ENCODE results near the gene RASEF. TPM values are rescaled to one million over a fixed set of nuclear protein-coding genes. Genes with fewer than 3 reads are reported as not detected.

The RASEF gene
- total RNA-seq, 1 experiment from 2014 or later: 2.2 TPM

GRCh38 chr9:82957529-82958379, 105.2 kb downstream of the RASEF start:
- no peak overlapping the region for H3K4me3 Mint-ChIP-seq
- Histone ChIP-seq H4K8ac (replicated peaks; ENCODE audit: insufficient read length, low read depth, low read length) (no peak overlapping the region), H3K4me2 (ENCODE audit: insufficient read depth, insufficient read length, low read length) (no peak overlapping the region), H3K79me2 (ENCODE audit: insufficient read depth, low read length) (no peaks in the 10 kb centered on the region; the same call in 1 of the 2 replicates), H3T11ph (ENCODE audit: low read length) (no peak overlapping the region), H3K9me3 (ENCODE audit: control insufficient read depth, low read depth, low read length) (no peaks in the 10 kb centered on the region), H2BK120ac (ENCODE audit: low read depth, low read length, poor library complexity, severe bottlenecking) (no peak overlapping the region), H3K4ac (ENCODE audit: low read depth, low read length) (no peak overlapping the region), H2BK12ac (ENCODE audit: insufficient read length, low read depth, low read length) (no peak overlapping the region), H2AK5ac (ENCODE audit: insufficient read length, low read length) (no peak overlapping the region), H3K56ac (ENCODE audit: insufficient read length, low read depth, low read length) (no peak overlapping the region), H3K14ac (ENCODE audit: insufficient read depth, low read length) (no peak overlapping the region), H2BK15ac (ENCODE audit: low read depth, low read length) (no peak overlapping the region), H3K18ac (ENCODE audit: insufficient read length, low read depth, low read length) (no peak overlapping the region), H4K20me1 (ENCODE audit: control insufficient read depth, insufficient read depth, insufficient read length) (no peaks in the 10 kb centered on the region), H3K27ac (ENCODE audit: insufficient read length, low read depth, low read length) (no peak overlapping the region), H3K27me3 (ENCODE audit: insufficient read depth, low read length) (no peaks in the 10 kb centered on the region), H2AFZ (ENCODE audit: low read length) (no peak overlapping the region), H4K91ac (ENCODE audit: insufficient read length, low read depth, low read length) (no peak overlapping the region), H3K23ac (ENCODE audit: insufficient read length, low read depth, low read length) (no peak overlapping the region), H2BK5ac (ENCODE audit: insufficient read length, low read length) (no peak overlapping the region), H2BK20ac (ENCODE audit: low read depth, low read length, poor library complexity, severe bottlenecking) (no peak overlapping the region), H4K5ac (ENCODE audit: insufficient read length, low read depth, low read length) (no peak overlapping the region), H3K4me1 (ENCODE audit: insufficient read depth, low read length) (0 out of 2 replicates have a peak, but pooled peaks cover 3% of the 10 kb centered on the region), H3K9ac (ENCODE audit: extremely low read depth, insufficient read length, low read length) (no peak overlapping the region), H3K79me1 (ENCODE audit: insufficient read depth, low read depth, low read length, poor library complexity, severe bottlenecking) (no peaks in the 10 kb centered on the region), H3K23me2 (ENCODE audit: insufficient read length, low read depth, low read length, poor library complexity, severe bottlenecking) (no peaks in the 10 kb centered on the region)
- TF ChIP-seq, protein P1, sequence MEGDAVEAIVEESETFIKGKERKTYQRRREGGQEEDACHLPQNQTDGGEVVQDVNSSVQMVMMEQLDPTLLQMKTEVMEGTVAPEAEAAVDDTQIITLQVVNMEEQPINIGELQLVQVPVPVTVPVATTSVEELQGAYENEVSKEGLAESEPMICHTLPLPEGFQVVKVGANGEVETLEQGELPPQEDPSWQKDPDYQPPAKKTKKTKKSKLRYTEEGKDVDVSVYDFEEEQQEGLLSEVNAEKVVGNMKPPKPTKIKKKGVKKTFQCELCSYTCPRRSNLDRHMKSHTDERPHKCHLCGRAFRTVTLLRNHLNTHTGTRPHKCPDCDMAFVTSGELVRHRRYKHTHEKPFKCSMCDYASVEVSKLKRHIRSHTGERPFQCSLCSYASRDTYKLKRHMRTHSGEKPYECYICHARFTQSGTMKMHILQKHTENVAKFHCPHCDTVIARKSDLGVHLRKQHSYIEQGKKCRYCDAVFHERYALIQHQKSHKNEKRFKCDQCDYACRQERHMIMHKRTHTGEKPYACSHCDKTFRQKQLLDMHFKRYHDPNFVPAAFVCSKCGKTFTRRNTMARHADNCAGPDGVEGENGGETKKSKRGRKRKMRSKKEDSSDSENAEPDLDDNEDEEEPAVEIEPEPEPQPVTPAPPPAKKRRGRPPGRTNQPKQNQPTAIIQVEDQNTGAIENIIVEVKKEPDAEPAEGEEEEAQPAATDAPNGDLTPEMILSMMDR (conservative IDR thresholded peaks at IDR 0.05): no peak
- WGBS (ENCODE audit: extremely low coverage, insufficient read length, low lambda C conversion rate): no CpG with 5 or more reads among the region's 7 CpGs
- H3K4me1 Mint-ChIP-seq: peaks cover 2 to 8% of the 10 kb centered on the region in 2 experiments; a peak in 3 of 4 replicates
- H3K27me3 Mint-ChIP-seq (ENCODE audit: low read depth): no peaks in the 10 kb centered on the region
- H3K36me3 Mint-ChIP-seq (ENCODE audit: insufficient read depth in 1 of 3, low read depth in 3 of 3): peaks cover 0 to 4% (median 2%) of the 10 kb centered on the region in 3 experiments; a peak in 2 of 7 replicates
- DNase-seq: no peak
- H3K27ac Mint-ChIP-seq: no peak overlapping the region; a peak in 1 of 7 replicates
- no peaks in the 10 kb centered on the region for H3K9me3 Mint-ChIP-seq

All from H9 (cell line).